Tibial artery (tissue), 4 donors: ENCODE results near the gene DUOX2.

Experiments used
- DNase-seq, 2 donors: peaks; one replicate each; pipeline ENCODE4 v3.0.0-alpha.2; 2019
- H3K27ac ChIP-seq, 2 donors: fragments of 200-600 bp; sonication (generic) in 1 of 2; 1 replicate in 1 of 2; 2 replicates in 1 of 2; pipeline ENCODE4 v1.5.1; 2018 to 2019; ENCODE audit warnings: mild to moderate bottlenecking in 1 of 2
- H3K27me3 ChIP-seq, 2 donors: fragments of 200-600 bp; sonication (generic) in 1 of 2; one replicate each; pipeline versions ENCODE4 v1.5.1 to v1.6.0; 2016 to 2019
- H3K36me3 ChIP-seq, 3 donors: fragments of 200-600 bp; sonication (generic) in 2 of 3; one replicate each; pipeline ENCODE4 v1.5.1; 2016 to 2019; ENCODE audit warnings: mild to moderate bottlenecking in 2 of 3
- H3K4me1 ChIP-seq, 4 donors: fragments of 200-600 bp; sonication (generic) in 2 of 4; 1 replicate in 3 of 4; 2 replicates in 1 of 4; pipeline ENCODE4 v1.5.1; 2016 to 2019
- H3K4me3 ChIP-seq, 2 donors: fragments of 200-600 bp; sonication (generic) in 1 of 2; 1 replicate in 1 of 2; 2 replicates in 1 of 2; pipeline ENCODE4 v1.5.1; 2018 to 2019; ENCODE audit warnings: mild to moderate bottlenecking in 2 of 2
- H3K9me3 ChIP-seq, 3 donors: fragments of 200-600 bp; sonication (generic) in 1 of 3; one replicate each; pipeline ENCODE4 v1.5.1; 2016 to 2019
- CTCF ChIP-seq, 2 experiments: fragments of 200-600 bp in 1 of 2; fragments of 450-650 bp in 1 of 2; IDR thresholded peaks; one replicate each; pipeline ENCODE4 v1.5.1; 2017 to 2019; ENCODE audit warnings: antibody characterized with exemption in 2 of 2, mild to moderate bottlenecking in 1 of 2, moderate library complexity in 1 of 2
- intact Hi-C: fragments of 100-400 bp; cut with DNase I; formaldehyde crosslinking; loops from one replicate; pipeline ENCODE4 v1.15.0; 2023; ENCODE audit warnings: low total_unique reads

DUOX2 gene

GRCh38 chr15:45143946-45144345 is 30.0 kb upstream of the DUOX2 start:
- intact Hi-C loops: no loop called here
- no peak for TF ChIP-seq CTCF (IDR thresholded peaks at IDR 0.05)
- no peaks in the 10 kb centered on the region for H3K9me3 ChIP-seq
- no peaks in the 10 kb centered on the region for H3K36me3 ChIP-seq
- no peak overlapping the region for H3K27ac ChIP-seq
- no peak for DNase-seq
- no peak overlapping the region for H3K4me3 ChIP-seq
- peaks cover 0 to 50% of the 10 kb centered on the region in 2 donors for H3K27me3 ChIP-seq
- no peaks in the 10 kb centered on the region for H3K4me1 ChIP-seq

GRCh38 chr15:45143056-45143455 is 29.1 kb upstream of the DUOX2 start:
- Histone ChIP-seq H3K9me3 (no peaks in the 10 kb centered on the region), H3K4me3 (no peak overlapping the region), H3K27me3 (peaks cover 0 to 59% of the 10 kb centered on the region in 2 donors), H3K4me1 (no peaks in the 10 kb centered on the region), H3K27ac (no peak overlapping the region), H3K36me3 (no peaks in the 10 kb centered on the region)
- intact Hi-C loops: no loop called here
- DNase-seq: no peak
- TF ChIP-seq CTCF (IDR thresholded peaks at IDR 0.05): no peak

GRCh38 chr15:45141386-45141785 is 27.4 kb upstream of the DUOX2 start:
- no peak for DNase-seq

GRCh38 chr15:45140557-45141250 is 26.7 kb upstream of the DUOX2 start:
- H3K4me1 ChIP-seq: no peaks in the 10 kb centered on the region
- no peaks in the 10 kb centered on the region for H3K36me3 ChIP-seq
- H3K27me3 ChIP-seq: peaks cover 0 to 76% of the 10 kb centered on the region in 2 donors
- TF ChIP-seq CTCF (IDR thresholded peaks at IDR 0.05): no peak
- DNase-seq: no peak
- H3K4me3 ChIP-seq: no peak overlapping the region
- no peaks in the 10 kb centered on the region for H3K9me3 ChIP-seq
- no peak overlapping the region for H3K27ac ChIP-seq
- intact Hi-C loops: no loop called here

More at GRCh38 chr15:45141386-45141785, 27.4 kb upstream of the DUOX2 start:
- Histone ChIP-seq H3K4me1 (no peaks in the 10 kb centered on the region), H3K27me3 (peaks cover 0 to 70% of the 10 kb centered on the region in 2 donors), H3K36me3 (no peaks in the 10 kb centered on the region), H3K27ac (no peak overlapping the region), H3K4me3 (no peak overlapping the region), H3K9me3 (no peaks in the 10 kb centered on the region)
- TF ChIP-seq CTCF (IDR thresholded peaks at IDR 0.05): no peak
- intact Hi-C loops: no loop called here

GRCh38 chr15:45139770-45140169 is 25.8 kb upstream of the DUOX2 start:
- no peak for TF ChIP-seq CTCF (IDR thresholded peaks at IDR 0.05)
- Histone ChIP-seq H3K36me3 (no peaks in the 10 kb centered on the region), H3K27me3 (peaks cover 0 to 78% of the 10 kb centered on the region in 2 donors), H3K4me3 (no peak overlapping the region), H3K27ac (no peak overlapping the region), H3K9me3 (no peaks in the 10 kb centered on the region), H3K4me1 (peaks cover 0 to 7% (median 3%) of the 10 kb centered on the region in 4 donors)
- DNase-seq: no peak
- intact Hi-C loops: no loop called here
